DND-41 (cell line): ENCODE data around the gene ZNF620.

ENCODE experiments used
- ATAC-seq: fragments of 200-7000 bp; cut with Tn5 transposase; 3 replicates; pipeline ENCODE4 v1.9.1; 2021; ENCODE audit warnings: low read depth; ENCODE audit not compliant: insufficient read depth
- DNase-seq: peaks from one replicate; pipeline ENCODE4 v3.0.0-alpha.2; 2020
- H2AFZ ChIP-seq: 2 replicates; pipeline ENCODE4 v1.6.0; 2012; ENCODE audit warnings: low read depth, low read length
- H3K27ac ChIP-seq: 2 replicates; pipeline ENCODE4 v1.5.1; 2012; ENCODE audit warnings: low read length, inconsistent platforms
- H3K27me3 ChIP-seq: fragments of 200-600 bp; sonication (generic); 2 replicates; pipeline ENCODE4 v1.6.0; 2012; ENCODE audit warnings: low read length, mild to moderate bottlenecking, inconsistent platforms; ENCODE audit not compliant: insufficient read depth, poor library complexity
- H3K36me3 ChIP-seq: 2 replicates; pipeline ENCODE4 v1.5.1; 2012; ENCODE audit warnings: low read length, inconsistent platforms; ENCODE audit not compliant: insufficient read depth
- H3K4me1 ChIP-seq: 2 replicates; pipeline ENCODE4 v1.5.1; 2012; ENCODE audit warnings: mild to moderate bottlenecking, low read length; ENCODE audit not compliant: insufficient read depth
- H3K4me2 ChIP-seq: 2 replicates; pipeline ENCODE4 v1.6.0; 2012; ENCODE audit warnings: mild to moderate bottlenecking, moderate library complexity, low read length, inconsistent platforms; ENCODE audit not compliant: insufficient read depth
- H3K4me3 ChIP-seq, 2 experiments: fragments of 200-600 bp in 1 of 2; shearing (Covaris generic) in 1 of 2; 2 replicates each; pipeline ENCODE4 v1.5.1; 2012 to 2016; ENCODE audit warnings: inconsistent platforms in 2 of 2, low read length in 2 of 2, mild to moderate bottlenecking in 2 of 2, low read depth in 1 of 2, moderate library complexity in 1 of 2
- H3K79me2 ChIP-seq: 2 replicates; pipeline ENCODE4 v1.6.0; 2012; ENCODE audit warnings: low read length, inconsistent platforms; ENCODE audit not compliant: insufficient read depth
- H3K9ac ChIP-seq: 2 replicates; pipeline ENCODE4 v1.6.0; 2012; ENCODE audit warnings: low read depth, mild to moderate bottlenecking, inconsistent platforms, low read length, moderate library complexity
- H3K9me3 ChIP-seq: 2 replicates; pipeline ENCODE4 v1.5.1; 2012; ENCODE audit warnings: low read length, moderate library complexity, mild to moderate bottlenecking, inconsistent platforms; ENCODE audit not compliant: insufficient read depth, severe bottlenecking
- H4K20me1 ChIP-seq: 2 replicates; pipeline ENCODE4 v1.6.0; 2012; ENCODE audit warnings: low read length; ENCODE audit not compliant: insufficient read depth
- EZH2 ChIP-seq: IDR thresholded peaks from 3 replicates; pipeline ENCODE4 v1.6.1; 2012; ENCODE audit warnings: borderline replicate concordance, low read depth, mild to moderate bottlenecking, moderate library complexity, low read length, inconsistent platforms; ENCODE audit not compliant: severe bottlenecking
- TF ChIP-seq, protein P1 (sequence below): IDR thresholded peaks from 2 replicates; pipeline ENCODE4 v1.5.1; 2012; ENCODE audit warnings: borderline replicate concordance, low read length, moderate library complexity, mild to moderate bottlenecking; ENCODE audit not compliant: poor library complexity, severe bottlenecking; ENCODE audit errors: extremely low read depth

Gene ZNF620

DNA sequence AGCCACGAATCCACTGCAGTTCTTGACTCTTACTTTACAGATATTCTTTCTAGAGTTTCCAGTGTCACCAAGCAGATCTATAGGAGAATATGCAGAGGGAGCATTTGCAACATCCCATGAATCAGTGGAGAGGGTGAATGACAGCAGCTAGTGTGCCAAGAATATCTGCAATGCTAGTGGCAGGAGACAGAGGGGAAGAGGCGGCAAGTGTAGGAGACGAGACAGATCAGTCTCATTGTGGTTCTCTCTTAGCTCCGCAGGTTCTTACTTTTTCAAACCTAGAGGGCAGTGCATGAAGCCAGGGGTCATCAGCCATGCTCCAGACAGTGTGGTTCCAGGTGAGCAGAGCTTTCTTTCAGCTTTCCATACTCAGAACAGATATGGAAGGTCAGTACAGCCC lies 28.2 kb upstream of the ZNF620 start:
- Histone ChIP-seq H3K4me1 (peaks cover 18% of the 10 kb centered on the region), H3K27me3 (no peaks in the 10 kb centered on the region), H2AFZ (peak overlapping the region; percentile 83), H3K4me2 (peak overlapping the region; percentile 66), H3K9me3 (no peaks in the 10 kb centered on the region), H3K79me2 (no peaks in the 10 kb centered on the region), H3K9ac (peak overlapping the region; percentile 63), H3K4me3 (peak overlapping the region; percentile 28 to 66; a peak in 3 of 4 replicates), H4K20me1 (no peaks in the 10 kb centered on the region), H3K27ac (0 out of 2 replicates have a peak overlapping the region, but pooled peaks have one; percentile 5), H3K36me3 (no peaks in the 10 kb centered on the region)
- no peak for DNase-seq
- ATAC-seq, result no peak
- no peak for TF ChIP-seq EZH2
- TF ChIP-seq, protein P1, sequence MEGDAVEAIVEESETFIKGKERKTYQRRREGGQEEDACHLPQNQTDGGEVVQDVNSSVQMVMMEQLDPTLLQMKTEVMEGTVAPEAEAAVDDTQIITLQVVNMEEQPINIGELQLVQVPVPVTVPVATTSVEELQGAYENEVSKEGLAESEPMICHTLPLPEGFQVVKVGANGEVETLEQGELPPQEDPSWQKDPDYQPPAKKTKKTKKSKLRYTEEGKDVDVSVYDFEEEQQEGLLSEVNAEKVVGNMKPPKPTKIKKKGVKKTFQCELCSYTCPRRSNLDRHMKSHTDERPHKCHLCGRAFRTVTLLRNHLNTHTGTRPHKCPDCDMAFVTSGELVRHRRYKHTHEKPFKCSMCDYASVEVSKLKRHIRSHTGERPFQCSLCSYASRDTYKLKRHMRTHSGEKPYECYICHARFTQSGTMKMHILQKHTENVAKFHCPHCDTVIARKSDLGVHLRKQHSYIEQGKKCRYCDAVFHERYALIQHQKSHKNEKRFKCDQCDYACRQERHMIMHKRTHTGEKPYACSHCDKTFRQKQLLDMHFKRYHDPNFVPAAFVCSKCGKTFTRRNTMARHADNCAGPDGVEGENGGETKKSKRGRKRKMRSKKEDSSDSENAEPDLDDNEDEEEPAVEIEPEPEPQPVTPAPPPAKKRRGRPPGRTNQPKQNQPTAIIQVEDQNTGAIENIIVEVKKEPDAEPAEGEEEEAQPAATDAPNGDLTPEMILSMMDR, result no peak

DNA sequence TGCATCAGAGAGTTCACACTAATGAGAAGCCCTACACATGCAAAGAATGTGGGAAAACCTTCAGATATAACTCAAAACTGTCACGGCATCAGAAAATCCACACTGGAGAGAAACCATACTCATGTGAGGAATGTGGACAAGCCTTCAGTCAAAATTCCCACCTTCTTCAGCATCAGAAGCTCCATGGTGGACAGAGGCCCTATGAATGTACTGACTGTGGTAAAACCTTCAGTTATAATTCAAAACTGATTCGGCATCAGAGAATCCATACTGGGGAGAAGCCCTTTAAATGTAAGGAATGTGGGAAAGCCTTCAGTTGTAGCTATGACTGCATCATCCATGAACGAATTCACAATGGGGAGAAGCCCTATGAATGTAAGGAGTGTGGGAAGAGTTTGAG lies 18.7 kb upstream of the ZNF620 start:
- Histone ChIP-seq H3K4me2 (no peak overlapping the region), H3K9ac (no peak overlapping the region), H4K20me1 (no peaks in the 10 kb centered on the region), H3K4me1 (peaks cover 5% of the 10 kb centered on the region), H3K36me3 (no peaks in the 10 kb centered on the region), H2AFZ (no peak overlapping the region), H3K27me3 (no peaks in the 10 kb centered on the region), H3K79me2 (no peaks in the 10 kb centered on the region), H3K4me3 (no peak overlapping the region), H3K27ac (no peak overlapping the region), H3K9me3 (no peaks in the 10 kb centered on the region)
- DNase-seq (no peak), ATAC-seq (no peak)
- TF ChIP-seq, protein P1, result no peak
- TF ChIP-seq EZH2, result no peak

DNA sequence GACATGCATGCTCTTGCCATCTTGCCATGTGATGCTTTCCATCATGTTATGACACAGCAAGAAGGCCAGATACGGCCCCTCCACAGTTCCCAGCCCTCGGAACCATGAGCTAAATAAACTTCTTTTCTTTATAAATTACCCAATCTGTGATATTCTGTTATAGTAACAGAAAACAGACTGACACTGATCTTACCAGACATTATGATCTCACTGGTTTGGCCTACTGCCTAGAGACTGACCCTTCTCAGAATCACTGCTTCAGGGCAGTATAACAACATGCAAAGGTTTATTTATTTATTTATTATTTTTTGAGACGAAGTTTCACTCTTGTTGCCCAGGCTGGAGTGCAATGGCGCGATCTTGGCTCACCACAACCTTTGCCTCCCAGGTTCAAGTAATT lies 14.9 kb upstream of the ZNF620 start:
- Histone ChIP-seq H3K36me3 (no peaks in the 10 kb centered on the region), H2AFZ (no peak overlapping the region), H3K27ac (no peak overlapping the region), H3K4me2 (no peak overlapping the region), H3K4me1 (no peaks in the 10 kb centered on the region), H3K27me3 (no peaks in the 10 kb centered on the region), H3K9ac (no peak overlapping the region), H3K79me2 (no peaks in the 10 kb centered on the region), H4K20me1 (no peaks in the 10 kb centered on the region), H3K9me3 (no peaks in the 10 kb centered on the region), H3K4me3 (no peak overlapping the region)
- ATAC-seq (no peak), DNase-seq (no peak)
- TF ChIP-seq, protein P1, result no peak
- TF ChIP-seq EZH2, result no peak

DNA sequence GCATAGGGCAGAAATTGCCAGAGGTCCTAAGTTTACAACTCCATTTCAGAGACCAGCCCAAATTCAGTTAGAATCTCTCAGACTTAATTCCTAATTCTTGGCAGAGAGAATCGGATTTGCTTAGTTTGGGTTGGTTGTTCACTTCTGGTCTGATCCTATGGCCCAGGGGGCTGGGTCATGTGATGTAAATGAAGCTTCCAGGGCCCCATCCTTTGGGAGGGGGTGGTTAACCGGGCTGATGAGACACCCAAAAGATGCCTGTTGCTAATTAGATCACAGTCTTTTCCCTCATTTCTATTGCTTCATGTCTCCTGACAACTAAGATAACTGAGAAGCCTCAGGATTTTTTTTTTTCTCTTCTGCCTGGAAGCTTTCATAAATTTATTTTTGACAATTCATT lies 11.1 kb upstream of the ZNF620 start:
- Histone ChIP-seq H3K27ac (no peak overlapping the region), H3K4me3 (no peak overlapping the region), H3K9me3 (no peaks in the 10 kb centered on the region), H3K9ac (no peak overlapping the region), H3K4me2 (no peak overlapping the region), H4K20me1 (no peaks in the 10 kb centered on the region), H2AFZ (no peak overlapping the region), H3K27me3 (no peaks in the 10 kb centered on the region), H3K79me2 (no peaks in the 10 kb centered on the region), H3K36me3 (no peaks in the 10 kb centered on the region), H3K4me1 (no peaks in the 10 kb centered on the region)
- no peak for ATAC-seq
- no peak for DNase-seq
- TF ChIP-seq EZH2, result no peak
- TF ChIP-seq, protein P1, result no peak
